SK-N-SH (cell line): ENCODE measurements around the gene BCL2L11.

Experiments
- CHD2 ChIP-seq: fragments of 150-350 bp; IDR thresholded peaks from 2 replicates; pipeline ENCODE4 v1.6.1; 2018; ENCODE audit warnings: low read length; ENCODE audit not compliant: partially characterized antibody
- MXI1 ChIP-seq: IDR thresholded peaks from 2 replicates; pipeline ENCODE4 v1.6.1; 2012; ENCODE audit warnings: mild to moderate bottlenecking, low read depth, low read length, improper control_type of control experiment
- NFIC ChIP-seq: IDR thresholded peaks from 2 replicates; pipeline ENCODE4 v1.4.0; 2012; ENCODE audit warnings: borderline replicate concordance
- POLR2AphosphoS5 ChIP-seq: IDR thresholded peaks from 2 replicates; pipeline ENCODE4 v1.6.1; 2012; ENCODE audit warnings: low read depth, low read length
- SIN3A ChIP-seq: IDR thresholded peaks from 2 replicates; pipeline ENCODE4 v1.6.1; 2012; ENCODE audit warnings: low read depth, mild to moderate bottlenecking, low read length, moderate library complexity, borderline replicate concordance
- SMC3 ChIP-seq: IDR thresholded peaks from 2 replicates; pipeline ENCODE4 v1.6.1; 2012; ENCODE audit warnings: low read depth, low read length, improper control_type of control experiment
- YY1 ChIP-seq: IDR thresholded peaks from 2 replicates; pipeline ENCODE4 v1.4.0; 2012; ENCODE audit warnings: low read depth, mild to moderate bottlenecking
- TF ChIP-seq, protein P1 (sequence below): fragments of 200-600 bp; sonication (generic); IDR thresholded peaks from 2 replicates; pipeline ENCODE4 v1.6.1; 2017; ENCODE audit warnings: antibody characterized with exemption, mild to moderate bottlenecking, moderate library complexity
- TF ChIP-seq, protein P2 (sequence below): IDR thresholded peaks from 2 replicates; pipeline ENCODE4 v1.4.0; 2012; ENCODE audit warnings: low read depth, borderline replicate concordance
- TF ChIP-seq, protein P3 (sequence below): IDR thresholded peaks from 2 replicates; pipeline ENCODE4 v1.4.0; 2012; ENCODE audit warnings: low read depth

DNA sequence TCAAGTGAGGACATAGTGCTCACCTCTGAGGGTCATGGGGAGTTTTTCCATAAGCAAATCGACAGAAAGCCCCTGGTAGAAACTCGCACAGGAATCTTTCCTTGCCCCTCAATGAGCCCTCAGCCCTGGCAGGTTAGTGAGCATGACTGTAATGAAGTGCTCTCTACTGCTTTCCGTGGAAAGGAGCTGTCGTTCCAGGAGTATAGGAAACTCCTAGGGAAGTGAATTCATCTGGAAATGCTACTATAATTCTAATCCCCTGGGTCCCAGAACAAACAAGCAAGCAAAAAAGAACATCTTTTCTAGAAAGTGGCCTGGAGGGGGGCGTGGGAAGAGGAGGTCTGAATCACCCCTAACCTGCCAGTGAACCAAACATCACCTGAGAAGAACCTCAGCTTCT, 18.1 kb downstream of the BCL2L11 start:
- TF ChIP-seq MXI1 (no peak), NFIC (no peak), SIN3A (no peak), YY1 (no peak), POLR2AphosphoS5 (no peak), SMC3 (no peak), CHD2 (no peak)
- TF ChIP-seq, protein P1, sequence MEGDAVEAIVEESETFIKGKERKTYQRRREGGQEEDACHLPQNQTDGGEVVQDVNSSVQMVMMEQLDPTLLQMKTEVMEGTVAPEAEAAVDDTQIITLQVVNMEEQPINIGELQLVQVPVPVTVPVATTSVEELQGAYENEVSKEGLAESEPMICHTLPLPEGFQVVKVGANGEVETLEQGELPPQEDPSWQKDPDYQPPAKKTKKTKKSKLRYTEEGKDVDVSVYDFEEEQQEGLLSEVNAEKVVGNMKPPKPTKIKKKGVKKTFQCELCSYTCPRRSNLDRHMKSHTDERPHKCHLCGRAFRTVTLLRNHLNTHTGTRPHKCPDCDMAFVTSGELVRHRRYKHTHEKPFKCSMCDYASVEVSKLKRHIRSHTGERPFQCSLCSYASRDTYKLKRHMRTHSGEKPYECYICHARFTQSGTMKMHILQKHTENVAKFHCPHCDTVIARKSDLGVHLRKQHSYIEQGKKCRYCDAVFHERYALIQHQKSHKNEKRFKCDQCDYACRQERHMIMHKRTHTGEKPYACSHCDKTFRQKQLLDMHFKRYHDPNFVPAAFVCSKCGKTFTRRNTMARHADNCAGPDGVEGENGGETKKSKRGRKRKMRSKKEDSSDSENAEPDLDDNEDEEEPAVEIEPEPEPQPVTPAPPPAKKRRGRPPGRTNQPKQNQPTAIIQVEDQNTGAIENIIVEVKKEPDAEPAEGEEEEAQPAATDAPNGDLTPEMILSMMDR: no peak
- TF ChIP-seq, protein P2, sequence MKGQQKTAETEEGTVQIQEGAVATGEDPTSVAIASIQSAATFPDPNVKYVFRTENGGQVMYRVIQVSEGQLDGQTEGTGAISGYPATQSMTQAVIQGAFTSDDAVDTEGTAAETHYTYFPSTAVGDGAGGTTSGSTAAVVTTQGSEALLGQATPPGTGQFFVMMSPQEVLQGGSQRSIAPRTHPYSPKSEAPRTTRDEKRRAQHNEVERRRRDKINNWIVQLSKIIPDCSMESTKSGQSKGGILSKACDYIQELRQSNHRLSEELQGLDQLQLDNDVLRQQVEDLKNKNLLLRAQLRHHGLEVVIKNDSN: no peak
- TF ChIP-seq, protein P3, sequence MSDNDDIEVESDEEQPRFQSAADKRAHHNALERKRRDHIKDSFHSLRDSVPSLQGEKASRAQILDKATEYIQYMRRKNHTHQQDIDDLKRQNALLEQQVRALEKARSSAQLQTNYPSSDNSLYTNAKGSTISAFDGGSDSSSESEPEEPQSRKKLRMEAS: no peak
